ENCODE data around the gene LIN37.
A peak's percentile ranks its signal among the peaks of the same experiment; 100 is the strongest.

DNA sequence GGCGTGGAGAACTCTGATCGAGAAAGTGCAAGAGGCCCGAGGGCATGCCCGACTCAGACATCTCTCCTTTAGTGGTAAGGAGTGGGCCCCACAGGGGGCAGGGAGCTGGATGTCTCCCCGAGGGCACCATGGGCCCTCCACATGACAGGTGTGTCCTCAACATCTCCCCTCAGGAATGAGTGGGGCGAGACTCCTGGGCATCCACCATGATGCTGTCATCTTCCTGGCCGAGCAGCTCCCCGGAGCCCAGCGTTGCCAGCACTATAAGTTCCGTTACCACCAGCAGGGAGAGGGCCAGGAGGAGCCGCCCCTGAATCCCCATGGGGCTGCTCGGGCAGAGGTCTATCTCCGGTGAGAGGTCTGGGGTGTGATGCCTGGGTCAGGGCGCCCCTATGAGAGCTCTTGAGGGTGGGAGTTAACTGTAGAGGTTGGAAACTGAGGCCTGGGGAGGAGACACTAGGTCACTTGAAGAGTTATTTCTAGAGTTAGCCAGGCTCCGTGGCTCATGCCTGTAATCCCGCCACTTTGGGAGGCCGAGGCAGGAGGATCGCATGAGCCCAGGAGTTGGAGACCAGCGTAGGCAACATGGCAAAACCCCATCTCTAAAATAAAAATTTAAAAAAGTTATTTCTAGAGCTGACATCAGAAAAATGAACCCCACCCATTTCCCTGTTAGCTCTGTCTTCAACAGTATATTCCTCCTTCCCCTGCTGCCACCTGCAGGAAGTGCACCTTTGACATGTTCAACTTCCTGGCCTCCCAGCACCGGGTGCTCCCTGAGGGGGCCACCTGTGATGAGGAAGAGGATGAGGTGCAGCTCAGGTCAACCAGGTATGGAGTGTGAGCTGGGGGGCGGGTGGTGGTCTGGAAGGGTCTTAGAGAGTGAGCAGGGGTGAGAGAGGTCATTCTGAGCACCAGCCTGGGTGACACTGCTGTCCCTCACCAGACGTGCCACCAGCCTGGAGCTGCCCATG, 11.2 kb upstream of the LIN37 start:
- TF ChIP-seq EZH2phosphoT487 (IDR thresholded peaks at IDR 0.05; ENCODE audit: borderline replicate concordance) = no peak
- TF ChIP-seq SP1 (IDR thresholded peaks at IDR 0.05; ENCODE audit: low read depth) = no peak
- no peak for TF ChIP-seq POLR2A (IDR thresholded peaks at IDR 0.05; ENCODE audit: borderline replicate concordance, extremely low read depth, insufficient read depth, insufficient read length)
- TF ChIP-seq, protein P1, sequence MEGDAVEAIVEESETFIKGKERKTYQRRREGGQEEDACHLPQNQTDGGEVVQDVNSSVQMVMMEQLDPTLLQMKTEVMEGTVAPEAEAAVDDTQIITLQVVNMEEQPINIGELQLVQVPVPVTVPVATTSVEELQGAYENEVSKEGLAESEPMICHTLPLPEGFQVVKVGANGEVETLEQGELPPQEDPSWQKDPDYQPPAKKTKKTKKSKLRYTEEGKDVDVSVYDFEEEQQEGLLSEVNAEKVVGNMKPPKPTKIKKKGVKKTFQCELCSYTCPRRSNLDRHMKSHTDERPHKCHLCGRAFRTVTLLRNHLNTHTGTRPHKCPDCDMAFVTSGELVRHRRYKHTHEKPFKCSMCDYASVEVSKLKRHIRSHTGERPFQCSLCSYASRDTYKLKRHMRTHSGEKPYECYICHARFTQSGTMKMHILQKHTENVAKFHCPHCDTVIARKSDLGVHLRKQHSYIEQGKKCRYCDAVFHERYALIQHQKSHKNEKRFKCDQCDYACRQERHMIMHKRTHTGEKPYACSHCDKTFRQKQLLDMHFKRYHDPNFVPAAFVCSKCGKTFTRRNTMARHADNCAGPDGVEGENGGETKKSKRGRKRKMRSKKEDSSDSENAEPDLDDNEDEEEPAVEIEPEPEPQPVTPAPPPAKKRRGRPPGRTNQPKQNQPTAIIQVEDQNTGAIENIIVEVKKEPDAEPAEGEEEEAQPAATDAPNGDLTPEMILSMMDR (IDR thresholded peaks at IDR 0.05 in 2 of 3, conservative IDR thresholded peaks at IDR 0.05 in 1 of 3; ENCODE audit: borderline replicate concordance in 1 of 3, insufficient read depth in 1 of 3, low read depth in 2 of 3, low read length in 2 of 3) = peak in 2 of 3 experiments; percentile 23 to 33; a peak in 2 of 6 replicates
- TF ChIP-seq YY1 (IDR thresholded peaks at IDR 0.05; ENCODE audit: extremely low read depth, insufficient replicate concordance, low read depth, low read length) = no peak
- TF ChIP-seq EZH2 (IDR thresholded peaks at IDR 0.05) = no peak

All from HCT116 (cell line).